Measurements from ENCODE around the gene GAB2. TPM values are rescaled to one million over a fixed set of nuclear protein-coding genes. Genes with fewer than 3 reads are reported as not detected.

The GAB2 gene
- total and polyA plus RNA-seq, 10 of the 15 experiments (the other 5 are each of a cell fraction or from before 2014, with no cell fraction given): 0.69 to 12.6 (median 3.8) TPM

DNA sequence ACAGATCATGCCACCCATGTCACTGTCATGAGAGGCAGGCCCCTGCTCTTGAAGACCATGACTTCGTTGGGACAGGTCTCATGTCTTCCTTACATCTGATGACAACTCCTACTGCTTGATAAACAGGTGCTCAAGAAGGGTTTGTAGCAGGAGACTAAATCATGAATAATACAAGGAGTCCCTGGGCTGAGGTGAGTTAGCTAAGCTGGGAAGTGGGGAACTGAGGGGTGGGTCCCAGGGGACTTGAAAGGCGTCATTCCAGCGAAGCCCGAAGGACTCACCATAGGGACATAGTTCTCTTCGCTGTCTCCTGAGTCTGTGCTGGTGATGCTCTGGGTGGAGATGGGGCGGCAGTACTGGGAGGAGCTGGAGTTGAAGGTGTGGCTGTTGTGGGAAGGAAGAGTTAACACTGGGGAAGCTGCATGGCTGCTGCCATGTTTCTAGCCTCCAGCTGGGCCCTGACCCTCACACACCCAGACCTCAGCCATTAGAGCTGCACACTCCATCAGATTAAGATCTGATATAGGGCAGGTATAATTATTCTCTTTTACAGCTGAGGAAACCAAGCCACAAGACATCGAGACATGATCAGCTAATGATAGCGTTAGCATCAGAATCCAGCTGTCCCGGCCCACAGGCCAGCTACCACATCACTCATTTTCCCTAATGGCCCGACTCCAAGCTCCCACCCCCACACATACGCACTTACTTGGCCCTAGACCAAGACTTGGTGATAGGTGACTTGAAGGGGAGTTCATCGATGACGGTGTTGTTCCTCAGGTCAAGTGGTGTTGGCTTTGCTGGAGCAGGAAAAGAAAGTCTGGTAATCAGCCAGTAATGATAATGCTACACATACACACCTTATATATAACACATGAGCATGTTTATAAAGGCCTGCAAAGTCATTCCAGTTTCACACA lies 196.0 kb downstream of the GAB2 start (continued):
- TF ChIP-seq TCF3 (IDR thresholded peaks at IDR 0.05; ENCODE audit: borderline replicate concordance, insufficient read depth, low read depth, low read length): no peak
- no peak for TF ChIP-seq EED (IDR thresholded peaks at IDR 0.05; ENCODE audit: low read depth)
- TF ChIP-seq, protein P1, sequence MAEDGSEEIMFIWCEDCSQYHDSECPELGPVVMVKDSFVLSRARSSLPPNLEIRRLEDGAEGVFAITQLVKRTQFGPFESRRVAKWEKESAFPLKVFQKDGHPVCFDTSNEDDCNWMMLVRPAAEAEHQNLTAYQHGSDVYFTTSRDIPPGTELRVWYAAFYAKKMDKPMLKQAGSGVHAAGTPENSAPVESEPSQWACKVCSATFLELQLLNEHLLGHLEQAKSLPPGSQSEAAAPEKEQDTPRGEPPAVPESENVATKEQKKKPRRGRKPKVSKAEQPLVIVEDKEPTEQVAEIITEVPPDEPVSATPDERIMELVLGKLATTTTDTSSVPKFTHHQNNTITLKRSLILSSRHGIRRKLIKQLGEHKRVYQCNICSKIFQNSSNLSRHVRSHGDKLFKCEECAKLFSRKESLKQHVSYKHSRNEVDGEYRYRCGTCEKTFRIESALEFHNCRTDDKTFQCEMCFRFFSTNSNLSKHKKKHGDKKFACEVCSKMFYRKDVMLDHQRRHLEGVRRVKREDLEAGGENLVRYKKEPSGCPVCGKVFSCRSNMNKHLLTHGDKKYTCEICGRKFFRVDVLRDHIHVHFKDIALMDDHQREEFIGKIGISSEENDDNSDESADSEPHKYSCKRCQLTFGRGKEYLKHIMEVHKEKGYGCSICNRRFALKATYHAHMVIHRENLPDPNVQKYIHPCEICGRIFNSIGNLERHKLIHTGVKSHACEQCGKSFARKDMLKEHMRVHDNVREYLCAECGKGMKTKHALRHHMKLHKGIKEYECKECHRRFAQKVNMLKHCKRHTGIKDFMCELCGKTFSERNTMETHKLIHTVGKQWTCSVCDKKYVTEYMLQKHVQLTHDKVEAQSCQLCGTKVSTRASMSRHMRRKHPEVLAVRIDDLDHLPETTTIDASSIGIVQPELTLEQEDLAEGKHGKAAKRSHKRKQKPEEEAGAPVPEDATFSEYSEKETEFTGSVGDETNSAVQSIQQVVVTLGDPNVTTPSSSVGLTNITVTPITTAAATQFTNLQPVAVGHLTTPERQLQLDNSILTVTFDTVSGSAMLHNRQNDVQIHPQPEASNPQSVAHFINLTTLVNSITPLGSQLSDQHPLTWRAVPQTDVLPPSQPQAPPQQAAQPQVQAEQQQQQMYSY (CRISPR knock-in tag; IDR thresholded peaks at IDR 0.05): no peak
- TF ChIP-seq, protein P2, sequence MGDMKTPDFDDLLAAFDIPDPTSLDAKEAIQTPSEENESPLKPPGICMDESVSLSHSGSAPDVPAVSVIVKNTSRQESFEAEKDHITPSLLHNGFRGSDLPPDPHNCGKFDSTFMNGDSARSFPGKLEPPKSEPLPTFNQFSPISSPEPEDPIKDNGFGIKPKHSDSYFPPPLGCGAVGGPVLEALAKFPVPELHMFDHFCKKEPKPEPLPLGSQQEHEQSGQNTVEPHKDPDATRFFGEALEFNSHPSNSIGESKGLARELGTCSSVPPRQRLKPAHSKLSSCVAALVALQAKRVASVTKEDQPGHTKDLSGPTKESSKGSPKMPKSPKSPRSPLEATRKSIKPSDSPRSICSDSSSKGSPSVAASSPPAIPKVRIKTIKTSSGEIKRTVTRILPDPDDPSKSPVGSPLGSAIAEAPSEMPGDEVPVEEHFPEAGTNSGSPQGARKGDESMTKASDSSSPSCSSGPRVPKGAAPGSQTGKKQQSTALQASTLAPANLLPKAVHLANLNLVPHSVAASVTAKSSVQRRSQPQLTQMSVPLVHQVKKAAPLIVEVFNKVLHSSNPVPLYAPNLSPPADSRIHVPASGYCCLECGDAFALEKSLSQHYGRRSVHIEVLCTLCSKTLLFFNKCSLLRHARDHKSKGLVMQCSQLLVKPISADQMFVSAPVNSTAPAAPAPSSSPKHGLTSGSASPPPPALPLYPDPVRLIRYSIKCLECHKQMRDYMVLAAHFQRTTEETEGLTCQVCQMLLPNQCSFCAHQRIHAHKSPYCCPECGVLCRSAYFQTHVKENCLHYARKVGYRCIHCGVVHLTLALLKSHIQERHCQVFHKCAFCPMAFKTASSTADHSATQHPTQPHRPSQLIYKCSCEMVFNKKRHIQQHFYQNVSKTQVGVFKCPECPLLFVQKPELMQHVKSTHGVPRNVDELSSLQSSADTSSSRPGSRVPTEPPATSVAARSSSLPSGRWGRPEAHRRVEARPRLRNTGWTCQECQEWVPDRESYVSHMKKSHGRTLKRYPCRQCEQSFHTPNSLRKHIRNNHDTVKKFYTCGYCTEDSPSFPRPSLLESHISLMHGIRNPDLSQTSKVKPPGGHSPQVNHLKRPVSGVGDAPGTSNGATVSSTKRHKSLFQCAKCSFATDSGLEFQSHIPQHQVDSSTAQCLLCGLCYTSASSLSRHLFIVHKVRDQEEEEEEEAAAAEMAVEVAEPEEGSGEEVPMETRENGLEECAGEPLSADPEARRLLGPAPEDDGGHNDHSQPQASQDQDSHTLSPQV (IDR thresholded peaks at IDR 0.05): no peak
- no peak for TF ChIP-seq RAD51 (IDR thresholded peaks at IDR 0.05)
- TF ChIP-seq RUNX3 (IDR thresholded peaks at IDR 0.05; ENCODE audit: low read length): no peak
